ENCODE measurements around the gene KCND3. TPM values are rescaled to one million over a fixed set of nuclear protein-coding genes. Genes with fewer than 3 reads are reported as not detected.

The KCND3 gene
- total RNA-seq, 1 donor from 2014 or later = 0.43 TPM

DNA sequence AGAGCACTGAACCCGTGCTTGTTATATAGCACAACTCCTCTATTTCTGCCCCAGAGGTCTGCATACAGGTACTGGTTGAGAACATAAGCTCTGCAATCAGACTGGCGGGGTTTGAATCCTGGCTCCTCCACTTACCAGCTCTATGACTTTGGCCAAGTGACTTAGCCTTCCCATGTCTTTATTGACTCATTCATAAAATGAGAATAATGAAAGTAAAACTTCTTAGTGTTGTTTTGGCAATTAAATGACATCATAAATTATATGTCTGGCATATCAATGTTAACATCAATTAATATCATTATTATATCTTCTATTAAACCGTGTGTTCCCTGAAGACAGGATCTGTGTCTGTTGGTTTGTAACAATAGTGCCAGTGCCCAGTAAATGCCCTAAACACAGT is 254.6 kb downstream of the KCND3 start:
- no peak for DNase-seq (ENCODE audit: low read depth)
- Histone ChIP-seq H3K79me2 (ENCODE audit: insufficient read depth, low read length) (no peaks in the 10 kb centered on the region), H3K9ac (ENCODE audit: low read length) (no peak overlapping the region), H3K27ac (ENCODE audit: low read depth, low read length) (no peak overlapping the region), H3K36me3 (ENCODE audit: insufficient read depth, low read length) (no peaks in the 10 kb centered on the region), H3K4me1 (ENCODE audit: insufficient read depth, low read length) (peaks cover 36% of the 10 kb centered on the region), H3K9me3 (ENCODE audit: insufficient read depth, low read depth, low read length) (no peaks in the 10 kb centered on the region), H3K4me3 (ENCODE audit: insufficient read depth, low read depth, low read length) (no peak overlapping the region), H2AFZ (ENCODE audit: low read depth, low read length) (no peak overlapping the region), H3K4me2 (ENCODE audit: low read length) (no peak overlapping the region), H4K20me1 (ENCODE audit: insufficient read depth, low read length) (peaks cover 23% of the 10 kb centered on the region), H3K27me3 (ENCODE audit: insufficient read depth, low read length) (no peaks in the 10 kb centered on the region)
- Mint-ChIP-seq H3K9me3 (ENCODE audit: unreplicated experiment) (no peaks in the 10 kb centered on the region), H3K4me3 (ENCODE audit: unreplicated experiment) (no peak overlapping the region), H3K27me3 (ENCODE audit: low read depth, unreplicated experiment) (peaks cover 2% of the 10 kb centered on the region), H3K4me1 (ENCODE audit: low read depth, unreplicated experiment) (peaks cover 18% of the 10 kb centered on the region), H3K36me3 (ENCODE audit: low read depth, unreplicated experiment) (peaks cover 9% of the 10 kb centered on the region), H3K27ac (ENCODE audit: unreplicated experiment) (no peak overlapping the region)
- FAIRE-seq = no peak
- no peak for TF ChIP-seq EZH2 (IDR thresholded peaks at IDR 0.05; ENCODE audit: insufficient read depth, low read length)
- TF ChIP-seq, protein P1, sequence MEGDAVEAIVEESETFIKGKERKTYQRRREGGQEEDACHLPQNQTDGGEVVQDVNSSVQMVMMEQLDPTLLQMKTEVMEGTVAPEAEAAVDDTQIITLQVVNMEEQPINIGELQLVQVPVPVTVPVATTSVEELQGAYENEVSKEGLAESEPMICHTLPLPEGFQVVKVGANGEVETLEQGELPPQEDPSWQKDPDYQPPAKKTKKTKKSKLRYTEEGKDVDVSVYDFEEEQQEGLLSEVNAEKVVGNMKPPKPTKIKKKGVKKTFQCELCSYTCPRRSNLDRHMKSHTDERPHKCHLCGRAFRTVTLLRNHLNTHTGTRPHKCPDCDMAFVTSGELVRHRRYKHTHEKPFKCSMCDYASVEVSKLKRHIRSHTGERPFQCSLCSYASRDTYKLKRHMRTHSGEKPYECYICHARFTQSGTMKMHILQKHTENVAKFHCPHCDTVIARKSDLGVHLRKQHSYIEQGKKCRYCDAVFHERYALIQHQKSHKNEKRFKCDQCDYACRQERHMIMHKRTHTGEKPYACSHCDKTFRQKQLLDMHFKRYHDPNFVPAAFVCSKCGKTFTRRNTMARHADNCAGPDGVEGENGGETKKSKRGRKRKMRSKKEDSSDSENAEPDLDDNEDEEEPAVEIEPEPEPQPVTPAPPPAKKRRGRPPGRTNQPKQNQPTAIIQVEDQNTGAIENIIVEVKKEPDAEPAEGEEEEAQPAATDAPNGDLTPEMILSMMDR (IDR thresholded peaks at IDR 0.05; ENCODE audit: insufficient read depth, low read depth, low read length) = no peak

DNA sequence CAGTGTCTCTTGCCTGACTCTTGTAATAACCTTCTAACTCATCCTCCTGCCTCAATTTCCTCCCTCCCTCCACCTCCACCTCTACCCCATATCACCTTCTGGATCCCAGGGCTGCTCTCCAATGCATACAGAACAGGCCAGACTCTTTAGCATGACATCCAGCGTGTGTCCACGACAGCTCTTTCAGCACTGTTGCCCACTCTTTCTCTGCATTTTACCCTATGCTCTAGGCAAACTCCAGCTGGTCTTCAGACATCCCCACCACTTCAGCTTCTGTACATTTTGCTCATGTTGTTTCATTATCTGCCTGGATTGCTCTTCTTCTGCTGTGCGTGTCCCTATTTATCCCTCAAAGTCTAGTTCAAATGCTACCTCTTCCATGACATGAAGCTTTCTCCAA is 255.0 kb downstream of the KCND3 start:
- Histone ChIP-seq H3K9ac (ENCODE audit: low read length) (no peak overlapping the region), H3K27ac (ENCODE audit: low read depth, low read length) (no peak overlapping the region), H3K4me1 (ENCODE audit: insufficient read depth, low read length) (peaks cover 33% of the 10 kb centered on the region), H3K9me3 (ENCODE audit: insufficient read depth, low read depth, low read length) (no peaks in the 10 kb centered on the region), H3K27me3 (ENCODE audit: insufficient read depth, low read length) (no peaks in the 10 kb centered on the region), H3K4me2 (ENCODE audit: low read length) (peak overlapping the region; percentile 68), H4K20me1 (ENCODE audit: insufficient read depth, low read length) (peaks cover 27% of the 10 kb centered on the region), H3K4me3 (ENCODE audit: insufficient read depth, low read depth, low read length) (no peak overlapping the region), H3K36me3 (ENCODE audit: insufficient read depth, low read length) (no peaks in the 10 kb centered on the region), H3K79me2 (ENCODE audit: insufficient read depth, low read length) (no peaks in the 10 kb centered on the region), H2AFZ (ENCODE audit: low read depth, low read length) (no peak overlapping the region)
- Mint-ChIP-seq H3K4me1 (ENCODE audit: low read depth, unreplicated experiment) (peaks cover 18% of the 10 kb centered on the region), H3K9me3 (ENCODE audit: unreplicated experiment) (no peaks in the 10 kb centered on the region), H3K36me3 (ENCODE audit: low read depth, unreplicated experiment) (peaks cover 9% of the 10 kb centered on the region), H3K27ac (ENCODE audit: unreplicated experiment) (no peak overlapping the region), H3K27me3 (ENCODE audit: low read depth, unreplicated experiment) (no peaks in the 10 kb centered on the region), H3K4me3 (ENCODE audit: unreplicated experiment) (no peak overlapping the region)
- no peak for TF ChIP-seq EZH2 (IDR thresholded peaks at IDR 0.05; ENCODE audit: insufficient read depth, low read length)
- TF ChIP-seq, protein P1 (IDR thresholded peaks at IDR 0.05; ENCODE audit: insufficient read depth, low read depth, low read length) = no peak
- DNase-seq (ENCODE audit: low read depth) (no peak), FAIRE-seq (no peak)

DNA sequence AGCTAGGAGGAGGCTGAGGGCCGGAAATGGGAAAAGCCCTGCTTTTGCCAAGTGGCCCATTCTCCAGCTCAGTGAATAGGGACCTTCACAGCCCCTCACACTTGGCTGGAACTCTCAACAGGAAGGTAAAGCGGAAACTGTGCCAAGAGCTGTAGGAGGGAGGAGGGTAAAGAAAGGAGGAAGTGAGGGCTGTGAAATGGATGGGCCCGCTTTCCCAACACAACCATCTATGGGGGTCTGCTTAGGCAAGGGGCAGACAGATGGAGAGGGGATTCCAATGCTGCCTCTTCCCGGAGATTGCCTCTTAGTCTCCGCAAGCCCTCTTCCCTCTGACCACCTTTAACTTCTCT is 255.5 kb downstream of the KCND3 start:
- peaks cover 27% of the 10 kb centered on the region for H4K20me1 ChIP-seq (ENCODE audit: insufficient read depth, low read length)
- TF ChIP-seq EZH2 (IDR thresholded peaks at IDR 0.05; ENCODE audit: insufficient read depth, low read length) = no peak
- TF ChIP-seq, protein P1 (IDR thresholded peaks at IDR 0.05; ENCODE audit: insufficient read depth, low read depth, low read length) = no peak
- H3K36me3 Mint-ChIP-seq (ENCODE audit: low read depth, unreplicated experiment) = peaks cover 9% of the 10 kb centered on the region
- H3K27ac Mint-ChIP-seq (ENCODE audit: unreplicated experiment) = no peak overlapping the region
- H3K9me3 Mint-ChIP-seq (ENCODE audit: unreplicated experiment) = no peaks in the 10 kb centered on the region
- H3K9ac ChIP-seq (ENCODE audit: low read length) = peak overlapping the region; percentile 21
- H3K27me3 Mint-ChIP-seq (ENCODE audit: low read depth, unreplicated experiment) = no peaks in the 10 kb centered on the region
- no peaks in the 10 kb centered on the region for H3K27me3 ChIP-seq (ENCODE audit: insufficient read depth, low read length)
- no peaks in the 10 kb centered on the region for H3K9me3 ChIP-seq (ENCODE audit: insufficient read depth, low read depth, low read length)
- H2AFZ ChIP-seq (ENCODE audit: low read depth, low read length) = peak overlapping the region; percentile 26
- no peaks in the 10 kb centered on the region for H3K79me2 ChIP-seq (ENCODE audit: insufficient read depth, low read length)
- H3K4me1 Mint-ChIP-seq (ENCODE audit: low read depth, unreplicated experiment) = peaks cover 18% of the 10 kb centered on the region
- no peak overlapping the region for H3K4me3 Mint-ChIP-seq (ENCODE audit: unreplicated experiment)
- peak overlapping the region; percentile 68 for H3K4me2 ChIP-seq (ENCODE audit: low read length)
- no peak for DNase-seq (ENCODE audit: low read depth)
- FAIRE-seq = no peak
- H3K27ac ChIP-seq (ENCODE audit: low read depth, low read length) = peak overlapping the region; percentile 36
- no peak overlapping the region for H3K4me3 ChIP-seq (ENCODE audit: insufficient read depth, low read depth, low read length)
- no peaks in the 10 kb centered on the region for H3K36me3 ChIP-seq (ENCODE audit: insufficient read depth, low read length)
- peaks cover 33% of the 10 kb centered on the region for H3K4me1 ChIP-seq (ENCODE audit: insufficient read depth, low read length)

Measured in astrocyte (in vitro differentiated cells and primary cell).